ENCODE results near the gene ZNF491.

The ZNF491 gene

GRCh38 chr19:11853358-11853757 is 55.0 kb downstream of the ZNF491 start:
- no peaks in the 10 kb centered on the region for H3K27me3 ChIP-seq (ENCODE audit: insufficient read depth, low read length, poor library complexity)
- H3K9ac ChIP-seq (ENCODE audit: low read depth, low read length), result no peak overlapping the region
- no peak overlapping the region for H3K4me2 ChIP-seq (ENCODE audit: insufficient read depth, low read length)
- H3K4me1 ChIP-seq (ENCODE audit: insufficient read depth, low read length), result peaks cover 24% of the 10 kb centered on the region
- no peak overlapping the region for H3K4me3 ChIP-seq (ENCODE audit: low read depth in 1 of 2, low read length in 2 of 2)
- peaks cover 82% of the 10 kb centered on the region for H3K79me2 ChIP-seq (ENCODE audit: insufficient read depth, low read length)
- no peak for DNase-seq
- H3K27ac ChIP-seq (ENCODE audit: low read length), result no peak overlapping the region
- no peak overlapping the region for H2AFZ ChIP-seq (ENCODE audit: low read depth, low read length)
- ATAC-seq (ENCODE audit: insufficient read depth, low read depth), result no peak
- peaks cover 12% of the 10 kb centered on the region for H3K9me3 ChIP-seq (ENCODE audit: insufficient read depth, low read length, severe bottlenecking)
- no peaks in the 10 kb centered on the region; the same call in 1 of the 2 replicates for H4K20me1 ChIP-seq (ENCODE audit: insufficient read depth, low read length)
- H3K36me3 ChIP-seq (ENCODE audit: insufficient read depth, low read length), result peaks cover 64% of the 10 kb centered on the region
- TF ChIP-seq CTCF (IDR thresholded peaks at IDR 0.05; ENCODE audit: borderline replicate concordance, extremely low read depth, low read length, poor library complexity, severe bottlenecking) (no peak), EZH2 (IDR thresholded peaks at IDR 0.05; ENCODE audit: borderline replicate concordance, low read depth, low read length, severe bottlenecking) (no peak)

DNA sequence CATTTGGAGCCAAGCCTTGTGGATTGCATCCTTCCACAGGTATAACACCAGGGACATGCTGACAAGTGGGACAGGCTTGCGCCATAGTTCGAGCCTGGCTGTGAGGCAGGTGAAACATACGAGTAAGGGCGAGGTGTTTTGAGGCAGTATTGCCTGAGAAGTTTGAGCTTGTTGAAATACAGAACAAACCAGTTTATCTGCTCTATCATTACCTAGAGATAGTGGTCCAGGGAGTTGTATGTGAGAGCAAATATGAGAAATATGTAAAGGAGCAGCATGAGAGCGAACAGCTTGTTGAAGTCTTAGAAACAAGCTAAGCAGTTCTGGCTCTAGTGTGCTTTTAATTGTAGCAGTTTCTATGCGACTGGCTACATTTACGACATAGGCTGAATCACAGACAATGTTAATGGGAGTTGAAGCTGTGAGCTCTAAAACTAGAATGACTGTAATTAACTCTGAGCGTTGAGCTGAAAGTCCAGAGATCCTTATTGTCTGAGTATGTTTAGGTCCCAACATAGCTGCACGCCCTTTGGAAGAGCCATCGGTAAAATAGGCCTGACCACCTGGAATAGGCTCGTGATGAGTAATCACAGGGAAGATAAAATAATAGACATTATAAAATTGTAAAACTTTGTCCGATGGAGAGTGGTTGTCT is 58.4 kb downstream of the ZNF491 start:
- Histone ChIP-seq H3K9ac (ENCODE audit: low read depth, low read length) (no peak overlapping the region), H3K27ac (ENCODE audit: low read length) (no peak overlapping the region), H4K20me1 (ENCODE audit: insufficient read depth, low read length) (no peaks in the 10 kb centered on the region; the same call in 1 of the 2 replicates), H3K9me3 (ENCODE audit: insufficient read depth, low read length, severe bottlenecking) (peaks cover 8% of the 10 kb centered on the region), H3K4me3 (ENCODE audit: low read depth in 1 of 2, low read length in 2 of 2) (no peak overlapping the region), H3K4me2 (ENCODE audit: insufficient read depth, low read length) (no peak overlapping the region), H3K79me2 (ENCODE audit: insufficient read depth, low read length) (peaks cover 81% of the 10 kb centered on the region), H3K27me3 (ENCODE audit: insufficient read depth, low read length, poor library complexity) (no peaks in the 10 kb centered on the region), H3K4me1 (ENCODE audit: insufficient read depth, low read length) (no peaks in the 10 kb centered on the region), H3K36me3 (ENCODE audit: insufficient read depth, low read length) (peaks cover 73% of the 10 kb centered on the region), H2AFZ (ENCODE audit: low read depth, low read length) (no peak overlapping the region)
- DNase-seq (no peak), ATAC-seq (ENCODE audit: insufficient read depth, low read depth) (no peak)
- TF ChIP-seq EZH2 (IDR thresholded peaks at IDR 0.05; ENCODE audit: borderline replicate concordance, low read depth, low read length, severe bottlenecking) (no peak), CTCF (IDR thresholded peaks at IDR 0.05; ENCODE audit: borderline replicate concordance, extremely low read depth, low read length, poor library complexity, severe bottlenecking) (no peak)
